GM21447 (cell line): ENCODE measurements around the gene PCBP3.
"Not testable (repeated sequence)": the region's sequence is repeated elsewhere in the genome, so short reads cannot be mapped to it uniquely, and the experiment has no call there.

Experiments
- ATAC-seq: cut with Tn5 transposase; IDR thresholded peaks from one replicate; pipeline ENCODE4 v1.9.1; 2021; ENCODE audit not compliant: unreplicated experiment

The PCBP3 gene

GRCh38 chr21:45643021-45643980 is at the start of gene PCBP3:
PCBP3 (plus strand) TSS chr21:45643725; CDS start chr21:45850086, 206,361 bp downstream.
- ATAC-seq: peak; percentile 73

GRCh38 chr21:45594721-45595489 is 48.6 kb upstream of the PCBP3 start:
- no peak for ATAC-seq

GRCh38 chr21:45595574-45596295 is 47.8 kb upstream of the PCBP3 start:
- no peak for ATAC-seq

- no peak for ATAC-seq
Observed at GRCh38 chr21:45596704-45597318, 46.7 kb upstream of the PCBP3 start.

- no peak for ATAC-seq
Observed at GRCh38 chr21:45598109-45598508, 45.4 kb upstream of the PCBP3 start.

- no peak for ATAC-seq
Observed at GRCh38 chr21:45598666-45599065, 44.9 kb upstream of the PCBP3 start.

GRCh38 chr21:45599146-45599581 is 44.4 kb upstream of the PCBP3 start:
- ATAC-seq: no peak

GRCh38 chr21:45600248-45600647 is 43.3 kb upstream of the PCBP3 start:
- ATAC-seq: no peak

- no peak for ATAC-seq
Observed at GRCh38 chr21:45601551-45601950, 42.0 kb upstream of the PCBP3 start.

- ATAC-seq: no peak
Observed at GRCh38 chr21:45602106-45602505, 41.4 kb upstream of the PCBP3 start.

- no peak for ATAC-seq
Observed at GRCh38 chr21:45603481-45603880, 40.0 kb upstream of the PCBP3 start.

GRCh38 chr21:45604681-45605080 is 38.8 kb upstream of the PCBP3 start:
- not testable (repeated sequence) for ATAC-seq

GRCh38 chr21:45607021-45607908 is 36.3 kb upstream of the PCBP3 start:
- ATAC-seq: no peak

GRCh38 chr21:45607909-45608295 is 35.6 kb upstream of the PCBP3 start:
- no peak for ATAC-seq

- not testable (repeated sequence) for ATAC-seq
Observed at GRCh38 chr21:45608747-45609470, 34.6 kb upstream of the PCBP3 start.

GRCh38 chr21:45609616-45610015 is 33.9 kb upstream of the PCBP3 start:
- ATAC-seq: not testable (repeated sequence)

GRCh38 chr21:45611296-45611695 is 32.2 kb upstream of the PCBP3 start:
- no peak for ATAC-seq

- no peak for ATAC-seq
Observed at GRCh38 chr21:45611939-45612664, 31.4 kb upstream of the PCBP3 start.
